Measurements from ENCODE around the gene PFDN1. TPM values are rescaled to one million over a fixed set of nuclear protein-coding genes. Genes with fewer than 3 reads are reported as not detected.

Gene PFDN1
- total RNA-seq, 1 donor from 2014 or later: 68.1 TPM

- intact Hi-C loops (cut with micrococcal nuclease): loop anchor here (2.0 kb wide), 1 partner anchor 101 kb away; the partner anchor contains the start of gene HBEGF
- ATAC-seq: no peak
Measured at GRCh38 chr5:140245926-140246325, 57.0 kb downstream of the PFDN1 start.

GRCh38 chr5:140245341-140245740 lies 57.6 kb downstream of the PFDN1 start:
- DNase-seq: no peak
- intact Hi-C loops (cut with micrococcal nuclease): loop anchor here (2.0 kb wide), 1 partner anchor 101 kb away; the partner anchor contains the start of gene HBEGF
- ATAC-seq: no peak

More at GRCh38 chr5:140245926-140246325, 57.0 kb downstream of the PFDN1 start:
- no peak for DNase-seq

GRCh38 chr5:140244525-140245025 lies 58.3 kb downstream of the PFDN1 start:
- ATAC-seq: peak; percentile 45
- intact Hi-C loops (cut with micrococcal nuclease): loop anchor here (2.0 kb wide), 1 partner anchor 102 kb away; the partner anchor contains the start of gene HBEGF
- peak; percentile 94 for DNase-seq

GRCh38 chr5:140243706-140244250 lies 59.1 kb downstream of the PFDN1 start:
- ATAC-seq (no peak), DNase-seq (no peak)
- intact Hi-C loops (cut with micrococcal nuclease): loop anchor here (2.0 kb wide), 1 partner anchor 103 kb away; the partner anchor contains the start of gene HBEGF

GRCh38 chr5:140242890-140243585 lies 59.9 kb downstream of the PFDN1 start:
- intact Hi-C loops (cut with micrococcal nuclease): no loop called here
- ATAC-seq: no peak
- peak; percentile 56 for DNase-seq

GRCh38 chr5:140242099-140242498 lies 60.8 kb downstream of the PFDN1 start:
- peak; percentile 10 for ATAC-seq

GRCh38 chr5:140240987-140241706 lies 61.8 kb downstream of the PFDN1 start:
- peak; percentile 84 for ATAC-seq

More at GRCh38 chr5:140242099-140242498, 60.8 kb downstream of the PFDN1 start:
- DNase-seq: no peak
- intact Hi-C loops (cut with micrococcal nuclease): no loop called here

GRCh38 chr5:140239939-140240700 lies 62.8 kb downstream of the PFDN1 start:
- intact Hi-C loops (cut with micrococcal nuclease): no loop called here
- DNase-seq: peak; percentile 72
- ATAC-seq: peak; percentile 32

More at GRCh38 chr5:140240987-140241706, 61.8 kb downstream of the PFDN1 start:
- peak; percentile 94 for DNase-seq
- intact Hi-C loops (cut with micrococcal nuclease): no loop called here

- intact Hi-C loops (cut with micrococcal nuclease): no loop called here
- DNase-seq (no peak), ATAC-seq (no peak)
Measured at GRCh38 chr5:140239461-140239860, 63.4 kb downstream of the PFDN1 start.

GRCh38 chr5:140238756-140239155 lies 64.1 kb downstream of the PFDN1 start:
- ATAC-seq (no peak), DNase-seq (no peak)
- intact Hi-C loops (cut with micrococcal nuclease): no loop called here

GRCh38 chr5:140236891-140237598 lies 65.9 kb downstream of the PFDN1 start:
- DNase-seq (no peak), ATAC-seq (no peak)
- intact Hi-C loops (cut with micrococcal nuclease): no loop called here

- intact Hi-C loops (cut with micrococcal nuclease): no loop called here
- ATAC-seq: no peak
- no peak for DNase-seq
Measured at GRCh38 chr5:140235791-140236551, 66.9 kb downstream of the PFDN1 start.

- intact Hi-C loops (cut with micrococcal nuclease): no loop called here
- DNase-seq (no peak), ATAC-seq (no peak)
Measured at GRCh38 chr5:140234377-140234989, 68.4 kb downstream of the PFDN1 start.

- intact Hi-C loops (cut with micrococcal nuclease): no loop called here
- no peak for ATAC-seq
- no peak for DNase-seq
Measured at GRCh38 chr5:140232731-140233130, 70.2 kb downstream of the PFDN1 start.

- DNase-seq (no peak), ATAC-seq (no peak)
- intact Hi-C loops (cut with micrococcal nuclease): no loop called here
Measured at GRCh38 chr5:140230373-140230772, 72.5 kb downstream of the PFDN1 start.

GRCh38 chr5:140228364-140228837 lies 74.5 kb downstream of the PFDN1 start:
- intact Hi-C loops (cut with micrococcal nuclease): no loop called here
- ATAC-seq: peak; percentile 79
- DNase-seq: peak; percentile 49

GRCh38 chr5:140227046-140227445 lies 75.9 kb downstream of the PFDN1 start:
- intact Hi-C loops (cut with micrococcal nuclease): no loop called here
- DNase-seq: no peak
- no peak for ATAC-seq

Data from left ventricle myocardium superior (tissue), 1 donor.